Neuronal stem cell (in vitro differentiated cells): ENCODE measurements around the gene HSD17B2.
"Not testable (repeated sequence)": the region's sequence is repeated elsewhere in the genome, so short reads cannot be mapped to it uniquely, and the experiment has no call there.

Experiments used
- DNase-seq: peaks from one replicate; pipeline ENCODE4 v3.0.0-alpha.2; 2013; ENCODE audit warnings: low spot score
- H2AFZ ChIP-seq: one replicate; pipeline ENCODE4 v1.6.1; 2013; ENCODE audit warnings: mild to moderate bottlenecking, low read length, inconsistent platforms
- H2AK5ac ChIP-seq: 2 replicates; pipeline ENCODE4 v1.6.1; 2013; ENCODE audit warnings: low read depth, mild to moderate bottlenecking, inconsistent platforms, low read length, moderate library complexity, mixed read lengths
- H2BK120ac ChIP-seq: 2 replicates; pipeline ENCODE4 v1.6.1; 2013; ENCODE audit warnings: low read depth, mild to moderate bottlenecking, inconsistent platforms, low read length, moderate library complexity, mixed read lengths
- H2BK12ac ChIP-seq: one replicate; pipeline ENCODE4 v1.6.1; 2013; ENCODE audit warnings: low read length, inconsistent platforms
- H2BK15ac ChIP-seq: 2 replicates; pipeline ENCODE4 v1.6.1; 2013; ENCODE audit warnings: mild to moderate bottlenecking, low read length, inconsistent platforms, mixed read lengths
- H2BK5ac ChIP-seq: one replicate; pipeline ENCODE4 v1.6.1; 2013; ENCODE audit warnings: inconsistent platforms, mild to moderate bottlenecking, low read length, moderate library complexity
- H3K14ac ChIP-seq: one replicate; pipeline ENCODE4 v1.6.1; 2013; ENCODE audit warnings: low read length, inconsistent platforms
- H3K18ac ChIP-seq: 2 replicates; pipeline ENCODE4 v1.6.1; 2013; ENCODE audit warnings: low read length, inconsistent platforms
- H3K23ac ChIP-seq: 2 replicates; pipeline ENCODE4 v1.6.1; 2013; ENCODE audit warnings: low read depth, mild to moderate bottlenecking, mixed read lengths, low read length, inconsistent platforms; ENCODE audit not compliant: poor library complexity
- H3K27ac ChIP-seq: replicated peaks from 3 replicates; pipeline ENCODE4 v1.5.1; 2013; ENCODE audit warnings: low read length, inconsistent platforms
- H3K27me3 ChIP-seq, 3 experiments: 2 replicates each; pipeline ENCODE4 v1.6.1; 2013; ENCODE audit warnings: low read length in 3 of 3, mild to moderate bottlenecking in 2 of 3, inconsistent platforms in 1 of 3, low read depth in 1 of 3, mixed read lengths in 1 of 3, moderate library complexity in 1 of 3; ENCODE audit not compliant: control insufficient read depth in 3 of 3, insufficient read depth in 3 of 3
- H3K36me3 ChIP-seq, 2 donors: replicated peaks in 1 of 2; 2 replicates each; pipeline ENCODE4 v1.6.1; 2013; ENCODE audit warnings: low read length in 2 of 2; ENCODE audit not compliant: control insufficient read depth in 2 of 2, insufficient read depth in 2 of 2
- H3K4ac ChIP-seq: 2 replicates; pipeline ENCODE4 v1.6.1; 2013; ENCODE audit warnings: inconsistent platforms, mild to moderate bottlenecking, low read length, moderate library complexity
- H3K4me1 ChIP-seq, 2 donors: 1 replicate in 1 of 2; 2 replicates in 1 of 2; pipeline ENCODE4 v1.6.1; 2013; ENCODE audit warnings: low read length in 2 of 2, low read depth in 1 of 2; ENCODE audit not compliant: control insufficient read depth in 2 of 2, insufficient read depth in 1 of 2
- H3K4me2 ChIP-seq: one replicate; pipeline ENCODE4 v1.6.1; 2013; ENCODE audit warnings: mild to moderate bottlenecking, low read length, inconsistent platforms; ENCODE audit not compliant: insufficient read depth, poor library complexity, severe bottlenecking
- H3K4me3 ChIP-seq, 2 donors: 2 replicates each; pipeline ENCODE4 v1.5.1; 2013; ENCODE audit warnings: low read length in 2 of 2, mild to moderate bottlenecking in 2 of 2, inconsistent platforms in 1 of 2, moderate library complexity in 1 of 2
- H3K79me1 ChIP-seq: one replicate; pipeline ENCODE4 v1.6.1; 2013; ENCODE audit warnings: low read depth, mild to moderate bottlenecking, inconsistent platforms, low read length, moderate library complexity
- H3K9ac ChIP-seq: one replicate; pipeline ENCODE4 v1.6.1; 2013; ENCODE audit warnings: mild to moderate bottlenecking, low read depth, low read length, inconsistent platforms; ENCODE audit not compliant: poor library complexity
- H3K9me3 ChIP-seq, 2 donors: replicated peaks in 1 of 2; 2 replicates each; pipeline versions ENCODE3 to v1.6.1; 2013; ENCODE audit warnings: low read length in 2 of 2, mild to moderate bottlenecking in 2 of 2, inconsistent platforms in 1 of 2, low read depth in 1 of 2, mixed read lengths in 1 of 2, moderate library complexity in 1 of 2; ENCODE audit not compliant: control insufficient read depth in 2 of 2, insufficient read depth in 1 of 2
- H4K8ac ChIP-seq: one replicate; pipeline ENCODE4 v1.6.1; 2013; ENCODE audit warnings: low read depth, mild to moderate bottlenecking, inconsistent platforms, low read length, moderate library complexity
- H4K91ac ChIP-seq: one replicate; pipeline ENCODE4 v1.6.1; 2013; ENCODE audit warnings: low read length, low read depth, mild to moderate bottlenecking, inconsistent platforms; ENCODE audit not compliant: poor library complexity
- WGBS, 2 donors: extraction: QIAGEN DNeasy Blood & Tissue Kit; methylation state at CpG; one replicate each; pipeline ENCODE4 v1.1.7; 2013; ENCODE audit warnings: missing lambda C conversion rate in 2 of 2, mixed read lengths in 1 of 2; ENCODE audit not compliant: insufficient read length in 2 of 2, insufficient replicate concordance in 1 of 2; ENCODE audit errors: extremely low coverage in 2 of 2; 5-methylcytosine and 5-hydroxymethylcytosine counted together

Gene HSD17B2

DNA sequence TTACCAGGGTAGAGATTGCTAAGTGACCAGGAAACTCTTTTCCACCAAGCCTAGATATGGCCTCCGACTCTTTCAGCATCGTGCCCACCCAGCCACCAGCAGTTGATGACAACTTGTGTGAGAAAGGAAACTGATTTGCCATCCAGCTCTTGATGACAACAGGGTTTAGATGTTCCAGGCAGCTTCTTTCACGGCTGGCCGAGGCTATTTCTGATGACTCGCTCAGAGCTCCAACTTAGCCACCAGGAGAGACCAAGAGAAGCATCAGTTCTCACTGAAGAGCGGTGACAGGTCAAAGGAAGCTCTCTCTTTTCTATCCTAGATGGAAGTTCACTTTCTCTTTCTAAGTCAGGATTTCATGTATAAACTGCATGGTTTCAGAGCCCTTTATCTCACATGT, 73.7 kb downstream of the HSD17B2 start:
- H2AFZ ChIP-seq = no peak overlapping the region
- H4K8ac ChIP-seq = no peak overlapping the region
- no peaks in the 10 kb centered on the region for H3K9me3 ChIP-seq
- H3K9ac ChIP-seq = no peak overlapping the region
- no peak overlapping the region for H3K18ac ChIP-seq
- H3K36me3 ChIP-seq = no peaks in the 10 kb centered on the region
- H3K27me3 ChIP-seq = peaks cover 0 to 5% (median 0%) of the 10 kb centered on the region in 3 experiments
- no CpG with 5 or more reads among the region's 6 CpGs for WGBS, 2 donors
- H3K4ac ChIP-seq = no peak overlapping the region
- no peaks in the 10 kb centered on the region for H3K79me1 ChIP-seq
- no peak overlapping the region for H3K4me3 ChIP-seq
- no peak overlapping the region for H2BK15ac ChIP-seq
- no peak overlapping the region for H4K91ac ChIP-seq
- no peak overlapping the region for H3K27ac ChIP-seq
- no peak overlapping the region for H3K14ac ChIP-seq
- H2BK120ac ChIP-seq = no peak overlapping the region
- no peak overlapping the region for H2BK12ac ChIP-seq
- no peak overlapping the region for H2BK5ac ChIP-seq
- DNase-seq = no peak
- no peak overlapping the region for H2AK5ac ChIP-seq
- H3K4me2 ChIP-seq = no peak overlapping the region
- peaks cover 0 to 2% of the 10 kb centered on the region in 2 donors for H3K4me1 ChIP-seq
- no peak overlapping the region for H3K23ac ChIP-seq

DNA sequence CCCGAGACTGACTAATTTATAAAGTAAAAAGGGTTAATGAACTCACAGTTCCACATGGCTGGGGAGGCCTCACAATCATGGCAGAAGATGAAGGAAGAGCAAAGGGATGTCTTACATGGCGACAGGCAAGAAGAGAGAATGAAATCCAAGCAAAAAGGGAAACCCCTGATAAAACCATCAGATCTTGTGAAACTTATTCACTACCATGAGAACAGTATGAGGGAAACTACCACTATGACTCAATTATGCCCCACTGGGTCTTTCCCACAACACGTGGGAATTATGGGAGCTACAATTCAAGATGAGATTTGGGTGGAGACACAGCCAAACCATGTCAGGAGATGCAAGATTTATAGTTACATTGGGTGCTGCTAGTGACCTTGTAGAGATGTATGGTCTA, 74.2 kb downstream of the HSD17B2 start:
- not testable (repeated sequence) for H3K4me3 ChIP-seq, H3K4ac ChIP-seq, H3K9me3 ChIP-seq, H2BK120ac ChIP-seq, H2AFZ ChIP-seq, H2AK5ac ChIP-seq, DNase-seq, H2BK5ac ChIP-seq, H3K36me3 ChIP-seq, H4K8ac ChIP-seq, H2BK12ac ChIP-seq, H2BK15ac ChIP-seq, H3K14ac ChIP-seq, H3K79me1 ChIP-seq, H3K27me3 ChIP-seq, H4K91ac ChIP-seq, H3K27ac ChIP-seq, H3K23ac ChIP-seq, H3K4me2 ChIP-seq, H3K18ac ChIP-seq, H3K4me1 ChIP-seq, H3K9ac ChIP-seq
- WGBS, 2 donors = no CpG with 5 or more reads among the region's 3 CpGs

DNA sequence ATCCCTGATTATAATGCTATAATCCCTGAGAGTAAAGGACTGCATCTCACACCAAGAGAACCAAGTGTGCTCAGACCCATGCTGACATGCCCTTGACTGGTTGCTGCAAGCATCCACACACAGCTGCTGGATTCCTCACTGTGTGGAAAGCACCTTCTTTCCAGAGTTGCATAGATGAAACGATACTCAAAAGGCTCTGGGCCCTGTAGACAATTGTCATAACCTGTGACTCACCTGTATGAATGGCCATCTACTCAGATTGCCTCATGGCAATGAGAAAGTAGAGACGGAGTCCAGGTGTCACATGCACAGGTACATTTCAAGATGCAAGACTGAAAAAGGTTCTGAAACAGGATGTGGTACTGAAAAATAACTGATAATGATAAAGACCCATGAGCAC, 76.9 kb downstream of the HSD17B2 start:
- Histone ChIP-seq H3K4me2 (no peak overlapping the region), H2BK120ac (no peak overlapping the region), H2BK5ac (no peak overlapping the region), H3K27ac (no peak overlapping the region), H3K4me1 (peaks cover 0 to 2% of the 10 kb centered on the region in 2 donors), H3K36me3 (no peaks in the 10 kb centered on the region), H2AK5ac (no peak overlapping the region), H3K79me1 (no peaks in the 10 kb centered on the region), H3K18ac (no peak overlapping the region), H4K91ac (no peak overlapping the region), H2AFZ (no peak overlapping the region), H3K4ac (no peak overlapping the region), H2BK15ac (no peak overlapping the region), H3K23ac (no peak overlapping the region), H3K9ac (no peak overlapping the region), H2BK12ac (no peak overlapping the region), H3K4me3 (no peak overlapping the region), H3K27me3 (no peaks in the 10 kb centered on the region), H3K14ac (no peak overlapping the region), H3K9me3 (no peaks in the 10 kb centered on the region), H4K8ac (no peak overlapping the region)
- WGBS, 2 donors = no CpG with 5 or more reads among the region's 2 CpGs
- no peak for DNase-seq

- H4K8ac ChIP-seq = no peak overlapping the region
- no peaks in the 10 kb centered on the region for H3K9me3 ChIP-seq
- no peak overlapping the region for H2BK12ac ChIP-seq
- no peak overlapping the region for H2AFZ ChIP-seq
- H3K9ac ChIP-seq = no peak overlapping the region
- no peaks in the 10 kb centered on the region for H3K79me1 ChIP-seq
- no peak overlapping the region for H2BK15ac ChIP-seq
- no peak overlapping the region for H2BK120ac ChIP-seq
- no peaks in the 10 kb centered on the region for H3K27me3 ChIP-seq
- H4K91ac ChIP-seq = no peak overlapping the region
- no peak overlapping the region for H3K23ac ChIP-seq
- no peaks in the 10 kb centered on the region for H3K4me1 ChIP-seq
- no peak overlapping the region for H3K4me2 ChIP-seq
- no peak for DNase-seq
- H3K27ac ChIP-seq = no peak overlapping the region
- no peak overlapping the region for H3K4ac ChIP-seq
- no peak overlapping the region for H2AK5ac ChIP-seq
- no peak overlapping the region for H3K14ac ChIP-seq
- no CpG with 5 or more reads among the region's 3 CpGs for WGBS, 2 donors
- H3K4me3 ChIP-seq = no peak overlapping the region
- H3K18ac ChIP-seq = no peak overlapping the region
- no peaks in the 10 kb centered on the region for H3K36me3 ChIP-seq
- no peak overlapping the region for H2BK5ac ChIP-seq
Measured at GRCh38 chr16:82113741-82114140, 78.7 kb downstream of the HSD17B2 start.
